ENCODE measurements around the gene TPSG1.
"Not testable (repeated sequence)": the region's sequence is repeated elsewhere in the genome, so short reads cannot be mapped to it uniquely, and the experiment has no call there.

The TPSG1 gene

GRCh38 chr16:1260101-1260680 is 35.1 kb upstream of the TPSG1 start:
- DNase-seq (ENCODE audit: low read depth), result no peak

GRCh38 chr16:1259760-1260068 is 34.6 kb upstream of the TPSG1 start:
- DNase-seq (ENCODE audit: low read depth), result no peak
- TF ChIP-seq, protein P1, sequence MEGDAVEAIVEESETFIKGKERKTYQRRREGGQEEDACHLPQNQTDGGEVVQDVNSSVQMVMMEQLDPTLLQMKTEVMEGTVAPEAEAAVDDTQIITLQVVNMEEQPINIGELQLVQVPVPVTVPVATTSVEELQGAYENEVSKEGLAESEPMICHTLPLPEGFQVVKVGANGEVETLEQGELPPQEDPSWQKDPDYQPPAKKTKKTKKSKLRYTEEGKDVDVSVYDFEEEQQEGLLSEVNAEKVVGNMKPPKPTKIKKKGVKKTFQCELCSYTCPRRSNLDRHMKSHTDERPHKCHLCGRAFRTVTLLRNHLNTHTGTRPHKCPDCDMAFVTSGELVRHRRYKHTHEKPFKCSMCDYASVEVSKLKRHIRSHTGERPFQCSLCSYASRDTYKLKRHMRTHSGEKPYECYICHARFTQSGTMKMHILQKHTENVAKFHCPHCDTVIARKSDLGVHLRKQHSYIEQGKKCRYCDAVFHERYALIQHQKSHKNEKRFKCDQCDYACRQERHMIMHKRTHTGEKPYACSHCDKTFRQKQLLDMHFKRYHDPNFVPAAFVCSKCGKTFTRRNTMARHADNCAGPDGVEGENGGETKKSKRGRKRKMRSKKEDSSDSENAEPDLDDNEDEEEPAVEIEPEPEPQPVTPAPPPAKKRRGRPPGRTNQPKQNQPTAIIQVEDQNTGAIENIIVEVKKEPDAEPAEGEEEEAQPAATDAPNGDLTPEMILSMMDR (IDR thresholded peaks at IDR 0.05; ENCODE audit: insufficient read depth, low read depth, low read length, missing control alignments), result no peak
- no peak overlapping the region for H3K4me3 ChIP-seq (ENCODE audit: low read length)

More at GRCh38 chr16:1260101-1260680, 35.1 kb upstream of the TPSG1 start:
- no peak overlapping the region for H3K4me3 ChIP-seq (ENCODE audit: low read length)
- TF ChIP-seq, protein P1 (IDR thresholded peaks at IDR 0.05; ENCODE audit: insufficient read depth, low read depth, low read length, missing control alignments), result no peak

DNA sequence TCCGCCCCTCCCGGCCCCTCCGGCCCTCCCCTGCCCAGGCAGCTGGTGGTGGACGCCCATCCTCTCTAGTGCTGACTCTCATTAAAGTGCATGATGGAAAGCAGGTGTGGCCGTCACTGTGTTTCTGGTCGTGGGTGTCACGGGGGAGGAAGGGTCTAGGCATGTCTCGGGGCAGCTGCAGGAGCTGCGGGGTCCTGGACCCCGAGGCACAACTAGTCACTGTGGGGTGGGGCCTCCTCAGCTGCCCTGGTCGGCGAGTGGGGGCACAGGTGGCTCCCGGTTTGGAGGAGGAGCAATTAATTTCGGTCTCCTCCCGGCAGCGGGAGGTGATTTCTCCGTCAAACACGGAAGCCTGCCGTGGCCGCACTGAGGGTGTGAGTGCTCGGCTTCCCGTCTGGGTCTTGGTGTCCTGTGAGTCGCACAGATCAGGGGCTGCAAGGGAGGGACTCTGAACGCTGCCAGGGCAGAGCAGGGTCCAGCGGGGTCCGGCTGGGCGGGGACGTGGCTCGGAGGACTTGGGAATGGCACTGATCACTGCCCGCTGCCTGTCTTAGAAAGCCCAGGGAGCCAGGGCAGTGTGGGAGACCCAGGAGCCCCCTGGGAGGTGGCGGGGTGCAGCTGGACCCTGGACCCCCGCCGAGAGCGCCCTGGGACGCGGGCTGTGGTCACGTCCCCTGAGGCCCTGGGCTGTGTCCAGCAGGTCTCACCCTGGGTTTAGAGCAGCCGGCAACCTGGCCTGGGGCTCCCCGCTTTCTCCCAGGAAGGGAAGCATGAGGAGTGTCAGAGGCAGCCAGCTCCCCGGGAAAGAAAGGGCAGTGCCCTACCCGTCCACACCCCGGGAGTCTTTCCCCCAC is 34.1 kb upstream of the TPSG1 start:
- no peak overlapping the region for H3K4me3 ChIP-seq (ENCODE audit: low read length)
- DNase-seq (ENCODE audit: low read depth), result no peak
- TF ChIP-seq, protein P1 (IDR thresholded peaks at IDR 0.05; ENCODE audit: insufficient read depth, low read depth, low read length, missing control alignments), result no peak

GRCh38 chr16:1258225-1258600 is 33.1 kb upstream of the TPSG1 start:
- no peak overlapping the region for H3K4me3 ChIP-seq (ENCODE audit: low read length)
- TF ChIP-seq, protein P1 (IDR thresholded peaks at IDR 0.05; ENCODE audit: insufficient read depth, low read depth, low read length, missing control alignments), result no peak
- DNase-seq (ENCODE audit: low read depth), result no peak

- H3K4me3 ChIP-seq (ENCODE audit: low read length), result no peak overlapping the region
- TF ChIP-seq, protein P1 (IDR thresholded peaks at IDR 0.05; ENCODE audit: insufficient read depth, low read depth, low read length, missing control alignments), result no peak
- DNase-seq (ENCODE audit: low read depth), result no peak
These were observed 32.6 kb upstream of the TPSG1 start for GRCh38 chr16:1257561-1258224.

- no peak overlapping the region for H3K4me3 ChIP-seq (ENCODE audit: low read length)
- DNase-seq (ENCODE audit: low read depth), result no peak
- TF ChIP-seq, protein P1 (IDR thresholded peaks at IDR 0.05; ENCODE audit: insufficient read depth, low read depth, low read length, missing control alignments), result no peak
These were observed 31.8 kb upstream of the TPSG1 start for GRCh38 chr16:1256874-1257322.

DNA sequence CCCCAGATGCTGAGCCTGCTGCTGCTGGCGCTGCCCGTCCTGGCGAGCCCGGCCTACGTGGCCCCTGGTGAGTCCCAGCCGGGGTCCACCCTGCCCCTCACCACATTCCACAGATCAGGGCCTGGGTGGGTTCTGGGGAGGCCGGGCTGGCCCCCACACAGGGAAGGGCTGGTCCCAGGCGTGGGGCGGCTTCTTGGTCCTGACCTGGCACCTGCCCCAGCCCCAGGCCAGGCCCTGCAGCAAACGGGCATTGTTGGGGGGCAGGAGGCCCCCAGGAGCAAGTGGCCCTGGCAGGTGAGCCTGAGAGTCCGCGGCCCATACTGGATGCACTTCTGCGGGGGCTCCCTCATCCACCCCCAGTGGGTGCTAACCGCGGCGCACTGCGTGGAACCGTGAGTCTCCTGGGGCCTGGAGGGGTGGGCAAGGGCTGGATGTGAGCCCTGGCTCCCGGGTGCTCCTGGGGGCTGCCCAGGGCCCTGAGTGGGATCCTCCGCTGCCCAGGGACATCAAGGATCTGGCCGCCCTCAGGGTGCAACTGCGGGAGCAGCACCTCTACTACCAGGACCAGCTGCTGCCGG is 31.3 kb upstream of the TPSG1 start:
- H3K4me3 ChIP-seq (ENCODE audit: low read length); DNase-seq (ENCODE audit: low read depth): not testable (repeated sequence)

DNA sequence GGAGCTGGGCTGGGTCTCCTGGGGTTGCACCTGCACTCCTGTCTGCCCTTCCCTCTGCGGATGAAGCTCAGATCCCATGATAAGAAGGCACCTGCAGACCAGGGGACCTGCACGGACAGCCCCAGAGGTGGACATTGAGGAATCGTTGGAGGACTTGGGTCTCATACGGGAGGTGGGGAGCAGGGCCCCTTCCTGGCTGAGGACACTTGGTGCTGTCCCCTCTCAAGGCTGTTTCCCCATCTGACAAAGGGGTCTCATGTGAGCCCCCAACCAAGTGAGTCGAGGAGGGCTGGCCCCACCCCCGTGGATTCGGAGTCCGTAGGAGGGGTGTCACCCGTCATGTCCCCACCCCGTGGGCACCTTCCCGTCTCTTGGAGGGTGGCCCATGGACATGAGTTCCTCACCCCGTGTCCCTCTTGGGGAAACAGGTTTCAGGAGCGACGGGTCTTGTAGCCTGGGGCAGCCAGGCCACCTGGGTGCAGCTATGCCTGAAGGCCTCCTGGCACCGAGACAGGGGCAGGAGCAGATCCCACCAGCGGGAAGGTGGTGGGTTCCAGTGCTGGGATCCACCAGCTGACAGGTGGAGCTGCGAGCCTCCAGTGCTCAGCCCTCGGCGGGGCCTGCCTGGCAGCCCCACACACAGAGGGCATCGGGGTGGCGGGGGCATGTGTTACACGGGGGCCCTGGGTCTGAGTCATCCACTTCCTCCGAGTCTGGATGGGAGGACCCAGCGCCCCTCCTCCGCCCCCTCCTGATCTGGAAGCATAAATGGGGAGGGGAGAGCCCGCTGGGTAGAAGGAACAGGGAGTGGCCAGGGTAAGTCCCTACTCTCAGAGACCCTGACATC is 30.4 kb upstream of the TPSG1 start, which contains the start of gene TPSD1:
Gene TPSD1 (plus strand): TSS at position 794 of the 847 bp plus-strand sequence. CDS start 212 bp downstream, outside the sequence.
- not testable (repeated sequence) for H3K4me3 ChIP-seq (ENCODE audit: low read length); DNase-seq (ENCODE audit: low read depth)

- not testable (repeated sequence) for H3K4me3 ChIP-seq (ENCODE audit: low read length); DNase-seq (ENCODE audit: low read depth)
These were observed 29.8 kb upstream of the TPSG1 start for GRCh38 chr16:1254821-1255220.
